Midbrain (tissue), 1 donor: ENCODE data around the gene STK33.

ENCODE experiments used
- DNase-seq: peaks from one replicate; lab custom pipeline; 2025; lab: John Stamatoyannopoulos, UW

STK33 gene

GRCh38 chr11:8356216-8356615, 237.8 kb downstream of the STK33 start:
- no peak for DNase-seq

GRCh38 chr11:8355416-8355742, 238.6 kb downstream of the STK33 start:
- no peak for DNase-seq

- peak; percentile 51 for DNase-seq
These were observed 239.2 kb downstream of the STK33 start for GRCh38 chr11:8354622-8355415.

GRCh38 chr11:8352876-8353505, 241.0 kb downstream of the STK33 start:
- DNase-seq, result no peak

GRCh38 chr11:8352103-8352875, 241.7 kb downstream of the STK33 start:
- DNase-seq, result no peak

GRCh38 chr11:8351223-8351622, 242.8 kb downstream of the STK33 start:
- DNase-seq, result no peak

GRCh38 chr11:8347978-8348377, 246.1 kb downstream of the STK33 start:
- DNase-seq, result no peak

GRCh38 chr11:8346157-8346755, 247.8 kb downstream of the STK33 start:
- DNase-seq, result no peak

- no peak for DNase-seq
These were observed 248.8 kb downstream of the STK33 start for GRCh38 chr11:8345179-8345578.

- no peak for DNase-seq
These were observed 249.7 kb downstream of the STK33 start for GRCh38 chr11:8344346-8344745.

- no peak for DNase-seq
These were observed 251.0 kb downstream of the STK33 start for GRCh38 chr11:8342821-8343681.

- no peak for DNase-seq
These were observed 252.0 kb downstream of the STK33 start for GRCh38 chr11:8341996-8342395.
